Neural cell (in vitro differentiated cells): ENCODE measurements around the gene MMP20.

ENCODE experiments used
- CTCF ChIP-seq: fragments of 450-650 bp; IDR thresholded peaks from 2 replicates; pipeline ENCODE4 v1.5.1; 2014; ENCODE audit warnings: antibody characterized with exemption, mild to moderate bottlenecking, moderate library complexity; ENCODE audit not compliant: poor library complexity, severe bottlenecking
- EP300 ChIP-seq: fragments of 450-650 bp; conservative IDR thresholded peaks from 2 replicates; pipeline ENCODE4 v1.6.1; 2014; ENCODE audit warnings: antibody characterized with exemption, mild to moderate bottlenecking, moderate library complexity; ENCODE audit not compliant: poor library complexity, severe bottlenecking
- EZH2 ChIP-seq: fragments of 200-600, 300-800 bp; shearing (Covaris generic), sonication (generic); IDR thresholded peaks from 2 replicates; pipeline ENCODE4 v1.6.1; 2014; ENCODE audit warnings: antibody characterized with exemption, low read length, borderline replicate concordance, mild to moderate bottlenecking; ENCODE audit not compliant: insufficient read depth, poor library complexity, severe bottlenecking
- POLR2AphosphoS5 ChIP-seq: IDR thresholded peaks from 2 replicates; pipeline ENCODE4 v1.6.1; 2012
- RAD21 ChIP-seq: fragments of 450-650 bp; conservative IDR thresholded peaks from 2 replicates; pipeline ENCODE4 v1.6.1; 2014; ENCODE audit warnings: antibody characterized with exemption, mild to moderate bottlenecking, moderate library complexity

DNA sequence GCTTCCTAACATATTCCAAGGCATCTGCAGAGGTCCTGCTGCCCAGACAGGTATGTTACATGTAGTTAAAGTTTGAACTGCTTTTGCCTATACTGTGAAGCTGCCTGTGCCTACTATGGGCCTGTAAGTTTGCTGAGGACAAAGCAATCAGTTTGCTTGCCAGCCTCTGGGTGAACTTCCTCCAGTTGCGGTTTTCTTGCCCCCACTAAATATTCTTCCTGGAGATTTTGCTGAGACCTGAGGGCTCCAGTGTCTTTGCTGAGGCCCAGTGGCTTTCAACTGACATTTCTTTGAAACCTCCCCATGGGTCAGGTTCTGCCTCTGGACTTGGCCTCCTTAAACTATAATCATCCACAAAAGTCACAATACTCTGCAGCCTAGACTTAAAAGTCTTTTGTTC, 29.6 kb upstream of the MMP20 start:
- TF ChIP-seq CTCF: no peak
- TF ChIP-seq POLR2AphosphoS5: no peak
- no peak for TF ChIP-seq EP300
- no peak for TF ChIP-seq EZH2
- TF ChIP-seq RAD21: no peak
